WTC11 (cell line): Measurements from ENCODE around the gene MLYCD.

Experiments used
- ATF2 ChIP-seq: sonication (generic); formaldehyde crosslinking; IDR thresholded peaks from 2 replicates; pipeline ENCODE4 v1.8.1; 2022; ENCODE audit warnings: low read depth, missing genetic modification reagents, borderline replicate concordance
- CBFB ChIP-seq: sonication (generic); formaldehyde crosslinking; IDR thresholded peaks from 2 replicates; pipeline ENCODE4 v1.8.1; 2022; ENCODE audit warnings: mild to moderate bottlenecking, low read depth, missing genetic modification reagents
- ETV6 ChIP-seq: sonication (generic); formaldehyde crosslinking; IDR thresholded peaks from 2 replicates; pipeline ENCODE4 v1.8.1; 2022; ENCODE audit warnings: mild to moderate bottlenecking, missing genetic modification reagents
- JUN ChIP-seq: sonication (generic); formaldehyde crosslinking; IDR thresholded peaks from 2 replicates; pipeline ENCODE4 v1.8.0; 2023; ENCODE audit warnings: mild to moderate bottlenecking, missing genetic modification reagents
- RELA ChIP-seq: sonication (generic); formaldehyde crosslinking; IDR thresholded peaks from 2 replicates; pipeline ENCODE4 v1.8.1; 2022; ENCODE audit warnings: missing genetic modification reagents, mild to moderate bottlenecking, borderline replicate concordance
- TF ChIP-seq, protein P1 (sequence below): fragments of 200-600 bp; IDR thresholded peaks from 2 replicates; pipeline ENCODE4 v1.8.0; 2022; ENCODE audit warnings: antibody characterized with exemption
- TF ChIP-seq, protein P2 (sequence below): sonication (generic); formaldehyde crosslinking; IDR thresholded peaks from 2 replicates; pipeline ENCODE4 v1.8.1; 2022; ENCODE audit warnings: mild to moderate bottlenecking, moderate library complexity, missing genetic modification reagents
- TF ChIP-seq, protein P3 (sequence below): sonication (generic); formaldehyde crosslinking; IDR thresholded peaks from 2 replicates; pipeline ENCODE4 v1.8.0; 2022; ENCODE audit warnings: mild to moderate bottlenecking, missing genetic modification reagents
- TF ChIP-seq, protein P4 (sequence below): sonication (generic); formaldehyde crosslinking; IDR thresholded peaks from 2 replicates; pipeline ENCODE4 v1.8.1; 2023; ENCODE audit warnings: mild to moderate bottlenecking, missing genetic modification reagents, borderline replicate concordance
- TF ChIP-seq, protein P5 (sequence below): fragments of 250-450 bp; sonication (Bioruptor Pico); IDR thresholded peaks from 2 replicates; pipeline ENCODE4 v1.9.0; 2021; ENCODE audit warnings: mild to moderate bottlenecking
- TF ChIP-seq, protein P6 (sequence below): sonication (generic); formaldehyde crosslinking; IDR thresholded peaks from 2 replicates; pipeline ENCODE4 v1.8.0; 2022; ENCODE audit warnings: mild to moderate bottlenecking, missing genetic modification reagents

DNA sequence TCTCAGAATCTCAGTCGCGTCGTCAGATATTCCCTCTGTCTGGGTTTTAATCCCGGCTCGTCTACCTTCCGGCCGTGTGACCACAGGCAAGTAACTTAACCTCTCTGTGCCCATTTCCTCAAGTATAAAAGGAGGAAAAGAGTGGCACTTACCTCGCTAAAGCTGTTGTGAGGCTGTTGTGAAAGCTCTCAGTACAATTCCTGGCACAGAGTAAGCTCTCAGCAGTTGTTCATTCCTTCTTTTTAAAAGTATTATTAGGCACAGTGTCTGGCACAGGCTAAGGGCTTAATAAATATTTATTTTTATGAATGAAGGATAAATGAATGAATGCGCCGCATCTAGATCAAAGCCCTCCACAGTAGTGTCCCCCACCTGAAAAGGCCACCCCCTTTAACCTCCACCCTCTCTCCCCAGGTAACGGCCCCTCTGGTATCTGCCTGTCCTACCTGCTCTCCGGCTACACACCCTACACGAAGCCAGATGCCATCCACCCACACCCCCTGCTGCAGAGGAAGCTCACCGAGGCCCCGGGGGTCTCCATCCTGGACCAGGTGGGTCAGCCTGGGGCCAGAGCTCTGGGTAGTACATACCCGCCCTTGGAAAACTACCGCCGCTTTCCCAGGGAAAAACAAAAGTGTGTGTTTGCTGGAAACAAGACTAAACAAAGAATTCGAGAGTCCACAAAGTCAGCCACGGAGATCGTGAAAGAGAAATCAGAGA lies 60.1 kb downstream of the MLYCD start:
- TF ChIP-seq CBFB (no peak), RELA (CRISPR knock-in tag) (no peak), JUN (no peak), ETV6 (no peak), ATF2 (no peak)
- TF ChIP-seq, protein P1, sequence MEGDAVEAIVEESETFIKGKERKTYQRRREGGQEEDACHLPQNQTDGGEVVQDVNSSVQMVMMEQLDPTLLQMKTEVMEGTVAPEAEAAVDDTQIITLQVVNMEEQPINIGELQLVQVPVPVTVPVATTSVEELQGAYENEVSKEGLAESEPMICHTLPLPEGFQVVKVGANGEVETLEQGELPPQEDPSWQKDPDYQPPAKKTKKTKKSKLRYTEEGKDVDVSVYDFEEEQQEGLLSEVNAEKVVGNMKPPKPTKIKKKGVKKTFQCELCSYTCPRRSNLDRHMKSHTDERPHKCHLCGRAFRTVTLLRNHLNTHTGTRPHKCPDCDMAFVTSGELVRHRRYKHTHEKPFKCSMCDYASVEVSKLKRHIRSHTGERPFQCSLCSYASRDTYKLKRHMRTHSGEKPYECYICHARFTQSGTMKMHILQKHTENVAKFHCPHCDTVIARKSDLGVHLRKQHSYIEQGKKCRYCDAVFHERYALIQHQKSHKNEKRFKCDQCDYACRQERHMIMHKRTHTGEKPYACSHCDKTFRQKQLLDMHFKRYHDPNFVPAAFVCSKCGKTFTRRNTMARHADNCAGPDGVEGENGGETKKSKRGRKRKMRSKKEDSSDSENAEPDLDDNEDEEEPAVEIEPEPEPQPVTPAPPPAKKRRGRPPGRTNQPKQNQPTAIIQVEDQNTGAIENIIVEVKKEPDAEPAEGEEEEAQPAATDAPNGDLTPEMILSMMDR = no peak
- TF ChIP-seq, protein P2, sequence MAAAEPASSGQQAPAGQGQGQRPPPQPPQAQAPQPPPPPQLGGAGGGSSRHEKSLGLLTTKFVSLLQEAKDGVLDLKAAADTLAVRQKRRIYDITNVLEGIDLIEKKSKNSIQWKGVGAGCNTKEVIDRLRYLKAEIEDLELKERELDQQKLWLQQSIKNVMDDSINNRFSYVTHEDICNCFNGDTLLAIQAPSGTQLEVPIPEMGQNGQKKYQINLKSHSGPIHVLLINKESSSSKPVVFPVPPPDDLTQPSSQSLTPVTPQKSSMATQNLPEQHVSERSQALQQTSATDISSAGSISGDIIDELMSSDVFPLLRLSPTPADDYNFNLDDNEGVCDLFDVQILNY (CRISPR knock-in tag) = no peak
- TF ChIP-seq, protein P3, sequence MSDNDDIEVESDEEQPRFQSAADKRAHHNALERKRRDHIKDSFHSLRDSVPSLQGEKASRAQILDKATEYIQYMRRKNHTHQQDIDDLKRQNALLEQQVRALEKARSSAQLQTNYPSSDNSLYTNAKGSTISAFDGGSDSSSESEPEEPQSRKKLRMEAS = no peak
- TF ChIP-seq, protein P4, sequence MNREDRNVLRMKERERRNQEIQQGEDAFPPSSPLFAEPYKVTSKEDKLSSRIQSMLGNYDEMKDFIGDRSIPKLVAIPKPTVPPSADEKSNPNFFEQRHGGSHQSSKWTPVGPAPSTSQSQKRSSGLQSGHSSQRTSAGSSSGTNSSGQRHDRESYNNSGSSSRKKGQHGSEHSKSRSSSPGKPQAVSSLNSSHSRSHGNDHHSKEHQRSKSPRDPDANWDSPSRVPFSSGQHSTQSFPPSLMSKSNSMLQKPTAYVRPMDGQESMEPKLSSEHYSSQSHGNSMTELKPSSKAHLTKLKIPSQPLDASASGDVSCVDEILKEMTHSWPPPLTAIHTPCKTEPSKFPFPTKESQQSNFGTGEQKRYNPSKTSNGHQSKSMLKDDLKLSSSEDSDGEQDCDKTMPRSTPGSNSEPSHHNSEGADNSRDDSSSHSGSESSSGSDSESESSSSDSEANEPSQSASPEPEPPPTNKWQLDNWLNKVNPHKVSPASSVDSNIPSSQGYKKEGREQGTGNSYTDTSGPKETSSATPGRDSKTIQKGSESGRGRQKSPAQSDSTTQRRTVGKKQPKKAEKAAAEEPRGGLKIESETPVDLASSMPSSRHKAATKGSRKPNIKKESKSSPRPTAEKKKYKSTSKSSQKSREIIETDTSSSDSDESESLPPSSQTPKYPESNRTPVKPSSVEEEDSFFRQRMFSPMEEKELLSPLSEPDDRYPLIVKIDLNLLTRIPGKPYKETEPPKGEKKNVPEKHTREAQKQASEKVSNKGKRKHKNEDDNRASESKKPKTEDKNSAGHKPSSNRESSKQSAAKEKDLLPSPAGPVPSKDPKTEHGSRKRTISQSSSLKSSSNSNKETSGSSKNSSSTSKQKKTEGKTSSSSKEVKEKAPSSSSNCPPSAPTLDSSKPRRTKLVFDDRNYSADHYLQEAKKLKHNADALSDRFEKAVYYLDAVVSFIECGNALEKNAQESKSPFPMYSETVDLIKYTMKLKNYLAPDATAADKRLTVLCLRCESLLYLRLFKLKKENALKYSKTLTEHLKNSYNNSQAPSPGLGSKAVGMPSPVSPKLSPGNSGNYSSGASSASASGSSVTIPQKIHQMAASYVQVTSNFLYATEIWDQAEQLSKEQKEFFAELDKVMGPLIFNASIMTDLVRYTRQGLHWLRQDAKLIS = no peak
- TF ChIP-seq, protein P5, sequence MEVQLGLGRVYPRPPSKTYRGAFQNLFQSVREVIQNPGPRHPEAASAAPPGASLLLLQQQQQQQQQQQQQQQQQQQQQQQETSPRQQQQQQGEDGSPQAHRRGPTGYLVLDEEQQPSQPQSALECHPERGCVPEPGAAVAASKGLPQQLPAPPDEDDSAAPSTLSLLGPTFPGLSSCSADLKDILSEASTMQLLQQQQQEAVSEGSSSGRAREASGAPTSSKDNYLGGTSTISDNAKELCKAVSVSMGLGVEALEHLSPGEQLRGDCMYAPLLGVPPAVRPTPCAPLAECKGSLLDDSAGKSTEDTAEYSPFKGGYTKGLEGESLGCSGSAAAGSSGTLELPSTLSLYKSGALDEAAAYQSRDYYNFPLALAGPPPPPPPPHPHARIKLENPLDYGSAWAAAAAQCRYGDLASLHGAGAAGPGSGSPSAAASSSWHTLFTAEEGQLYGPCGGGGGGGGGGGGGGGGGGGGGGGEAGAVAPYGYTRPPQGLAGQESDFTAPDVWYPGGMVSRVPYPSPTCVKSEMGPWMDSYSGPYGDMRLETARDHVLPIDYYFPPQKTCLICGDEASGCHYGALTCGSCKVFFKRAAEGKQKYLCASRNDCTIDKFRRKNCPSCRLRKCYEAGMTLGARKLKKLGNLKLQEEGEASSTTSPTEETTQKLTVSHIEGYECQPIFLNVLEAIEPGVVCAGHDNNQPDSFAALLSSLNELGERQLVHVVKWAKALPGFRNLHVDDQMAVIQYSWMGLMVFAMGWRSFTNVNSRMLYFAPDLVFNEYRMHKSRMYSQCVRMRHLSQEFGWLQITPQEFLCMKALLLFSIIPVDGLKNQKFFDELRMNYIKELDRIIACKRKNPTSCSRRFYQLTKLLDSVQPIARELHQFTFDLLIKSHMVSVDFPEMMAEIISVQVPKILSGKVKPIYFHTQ = no peak
- TF ChIP-seq, protein P6, sequence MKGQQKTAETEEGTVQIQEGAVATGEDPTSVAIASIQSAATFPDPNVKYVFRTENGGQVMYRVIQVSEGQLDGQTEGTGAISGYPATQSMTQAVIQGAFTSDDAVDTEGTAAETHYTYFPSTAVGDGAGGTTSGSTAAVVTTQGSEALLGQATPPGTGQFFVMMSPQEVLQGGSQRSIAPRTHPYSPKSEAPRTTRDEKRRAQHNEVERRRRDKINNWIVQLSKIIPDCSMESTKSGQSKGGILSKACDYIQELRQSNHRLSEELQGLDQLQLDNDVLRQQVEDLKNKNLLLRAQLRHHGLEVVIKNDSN (CRISPR knock-in tag) = no peak
